ENCODE data around the gene ZDHHC14. TPM values are rescaled to one million over a fixed set of nuclear protein-coding genes. Genes with fewer than 3 reads are reported as not detected.

ZDHHC14 gene
- total RNA-seq, 1 experiment from 2014 or later = 1.7 TPM

GRCh38 chr6:157570104-157570503 is 189.1 kb downstream of the ZDHHC14 start:
- H3K9me3 ChIP-seq (ENCODE audit: control insufficient read depth, low read depth, low read length) = no peaks in the 10 kb centered on the region
- WGBS (ENCODE audit: extremely low coverage, insufficient read length, low lambda C conversion rate) = no CpG with 5 or more reads among the region's 4 CpGs
- H4K20me1 ChIP-seq (ENCODE audit: control insufficient read depth, insufficient read depth, insufficient read length) = no peaks in the 10 kb centered on the region
- Mint-ChIP-seq H3K27ac (no peak overlapping the region), H3K36me3 (ENCODE audit: insufficient read depth in 1 of 3, low read depth in 3 of 3) (peaks cover 0 to 9% (median 1%) of the 10 kb centered on the region in 3 experiments; a peak in 3 of 7 replicates), H3K9me3 (peaks cover 0 to 3% of the 10 kb centered on the region in 2 experiments; a peak in 2 of 5 replicates), H3K4me1 (peaks cover 11 to 16% of the 10 kb centered on the region in 2 experiments), H3K4me3 (no peak overlapping the region), H3K27me3 (ENCODE audit: low read depth) (no peaks in the 10 kb centered on the region)
- H3K4me2 ChIP-seq (ENCODE audit: insufficient read depth, insufficient read length, low read length) = no peak overlapping the region
- no peak overlapping the region for H3K9ac ChIP-seq (ENCODE audit: extremely low read depth, insufficient read length, low read length)
- H3K23ac ChIP-seq (ENCODE audit: insufficient read length, low read depth, low read length) = no peak overlapping the region
- no peak overlapping the region for H2BK120ac ChIP-seq (ENCODE audit: low read depth, low read length, poor library complexity, severe bottlenecking)
- H3K79me2 ChIP-seq (ENCODE audit: insufficient read depth, low read length) = no peaks in the 10 kb centered on the region
- no peak overlapping the region for H3K4ac ChIP-seq (ENCODE audit: low read depth, low read length)
- H3T11ph ChIP-seq (ENCODE audit: low read length) = no peak overlapping the region
- H4K5ac ChIP-seq (ENCODE audit: insufficient read length, low read depth, low read length) = no peak overlapping the region
- H3K79me1 ChIP-seq (ENCODE audit: insufficient read depth, low read depth, low read length, poor library complexity, severe bottlenecking) = no peaks in the 10 kb centered on the region
- peaks cover 2% of the 10 kb centered on the region; the same call in 1 of the 2 replicates for H3K4me1 ChIP-seq (ENCODE audit: insufficient read depth, low read length)
- H4K91ac ChIP-seq (ENCODE audit: insufficient read length, low read depth, low read length) = no peak overlapping the region
- H4K8ac ChIP-seq (replicated peaks; ENCODE audit: insufficient read length, low read depth, low read length) = no peak overlapping the region
- no peak for DNase-seq
- H3K56ac ChIP-seq (ENCODE audit: insufficient read length, low read depth, low read length) = no peak overlapping the region
- no peak overlapping the region for H2BK12ac ChIP-seq (ENCODE audit: insufficient read length, low read depth, low read length)
- H2BK15ac ChIP-seq (ENCODE audit: low read depth, low read length) = no peak overlapping the region
- H2BK5ac ChIP-seq (ENCODE audit: insufficient read length, low read length) = no peak overlapping the region
- no peak for TF ChIP-seq CTCF (conservative IDR thresholded peaks at IDR 0.05)
- no peak overlapping the region for H2AFZ ChIP-seq (ENCODE audit: low read length)
- H2BK20ac ChIP-seq (ENCODE audit: low read depth, low read length, poor library complexity, severe bottlenecking) = no peak overlapping the region
- no peak overlapping the region for H3K14ac ChIP-seq (ENCODE audit: insufficient read depth, low read length)
- no peaks in the 10 kb centered on the region for H3K23me2 ChIP-seq (ENCODE audit: insufficient read length, low read depth, low read length, poor library complexity, severe bottlenecking)
- no peak overlapping the region for H3K27ac ChIP-seq (ENCODE audit: insufficient read length, low read depth, low read length)
- H3K27me3 ChIP-seq (ENCODE audit: insufficient read depth, low read length) = no peaks in the 10 kb centered on the region
- H3K18ac ChIP-seq (ENCODE audit: insufficient read length, low read depth, low read length) = no peak overlapping the region
- H2AK5ac ChIP-seq (ENCODE audit: insufficient read length, low read length) = no peak overlapping the region

Data from H9 (cell line).